ENCODE results near the gene POLR2C.

POLR2C gene

DNA sequence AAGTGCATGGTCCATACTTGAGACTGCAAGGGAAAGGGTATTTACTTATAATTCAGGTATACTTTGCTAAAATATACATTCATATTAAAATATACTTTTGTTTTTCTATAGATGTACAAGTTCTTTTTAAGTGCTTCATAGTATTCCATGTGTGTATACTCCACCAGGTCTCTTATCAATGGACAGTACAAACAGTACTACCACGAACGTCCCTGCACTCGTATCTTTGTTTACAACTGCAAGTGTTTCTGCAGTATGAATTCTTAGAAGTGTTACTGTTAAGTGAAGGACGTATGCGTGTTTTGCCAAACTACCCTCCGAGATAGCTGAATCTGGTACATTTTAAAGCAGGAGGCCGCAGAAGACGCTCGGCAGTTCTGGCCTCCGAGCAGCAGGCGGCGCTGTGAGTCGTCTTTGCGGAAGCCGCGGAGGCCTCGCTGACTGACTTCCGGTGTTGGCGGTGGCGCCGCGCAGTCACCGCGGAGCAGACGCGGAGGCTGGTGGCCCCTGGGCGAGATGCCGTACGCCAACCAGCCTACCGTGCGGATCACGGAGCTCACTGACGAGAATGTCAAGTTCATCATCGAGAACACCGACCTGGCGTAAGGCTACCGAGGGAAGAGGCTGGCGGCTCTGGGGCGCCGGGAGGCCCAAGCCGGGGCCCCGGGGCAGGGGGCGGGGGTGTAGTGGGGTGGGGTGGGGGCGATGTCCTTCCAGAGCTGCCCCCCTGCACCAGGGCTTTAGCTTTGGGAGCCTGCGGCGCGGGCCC, at the start of gene POLR2C:
TSS of gene POLR2C (plus strand) at position 471 of the 769 bp plus-strand sequence. CDS start at position 517, 46 bp downstream.
- peak; percentile 74 to 92 for DNase-seq (ENCODE audit: low spot score in 2 of 2)
- Histone ChIP-seq H3K9me3 (no peaks in the 10 kb centered on the region), H3K4me3 (peak within 1 kb of the TSS; percentile 65), H3K36me3 (replicated peaks) (peaks cover 51% of the 10 kb centered on the region), H3K4me1 (no peaks in the 10 kb centered on the region), H3K27me3 (ENCODE audit: low read depth) (no peaks in the 10 kb centered on the region)
- in situ Hi-C loops (cut with MboI; ENCODE audit: low sequenced_read_pairs) = no loop called here

DNA sequence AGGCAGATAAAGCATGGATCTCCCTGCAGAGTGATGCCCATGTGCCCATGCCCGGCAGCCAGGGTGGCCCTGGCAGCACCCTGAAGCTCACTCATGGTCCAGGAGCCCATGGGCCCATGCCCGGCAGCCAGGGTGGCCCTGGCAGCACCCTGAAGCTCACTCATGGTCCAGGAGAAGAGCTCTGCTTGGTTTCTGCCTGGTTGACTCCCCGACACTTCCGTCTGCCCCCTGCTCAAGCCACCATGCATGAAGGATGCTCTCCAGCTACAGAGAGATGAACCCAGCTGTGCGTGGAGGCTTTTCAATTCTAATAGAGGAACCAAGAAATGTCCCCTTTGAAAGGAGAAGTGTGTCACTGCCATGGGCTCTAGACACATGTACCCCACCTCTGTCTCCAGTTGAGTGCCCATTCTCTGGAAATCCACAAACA, 49.2 kb upstream of the POLR2C start:
- H3K4me3 ChIP-seq = no peak overlapping the region
- no peaks in the 10 kb centered on the region for H3K9me3 ChIP-seq
- no peaks in the 10 kb centered on the region for H3K36me3 ChIP-seq (replicated peaks)
- in situ Hi-C loops (cut with MboI; ENCODE audit: low sequenced_read_pairs) = loop anchor here (10.0 kb wide), 1 partner anchor 329 kb away; no protein-coding TSS in a partner anchor
- H3K27me3 ChIP-seq (ENCODE audit: low read depth) = no peaks in the 10 kb centered on the region
- H3K4me1 ChIP-seq = peaks cover 8% of the 10 kb centered on the region
- no peak for DNase-seq (ENCODE audit: low spot score in 2 of 2)

DNA sequence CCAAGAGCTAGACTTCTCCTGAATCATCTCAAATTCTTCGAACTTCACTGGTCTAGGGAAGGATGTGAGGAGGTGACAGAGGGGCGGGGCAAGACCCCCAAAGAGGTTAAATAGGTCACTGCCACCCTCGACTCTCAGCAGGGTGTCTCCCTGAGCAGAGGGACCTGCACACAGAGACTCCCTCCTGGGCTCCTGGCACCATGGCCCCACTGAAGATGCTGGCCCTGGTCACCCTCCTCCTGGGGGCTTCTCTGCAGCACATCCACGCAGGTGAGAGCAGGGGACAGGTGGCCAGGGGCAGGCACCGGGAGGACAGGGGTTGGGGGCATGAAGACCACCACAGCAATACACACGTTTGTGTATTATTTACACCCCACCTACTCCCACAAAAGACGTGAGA, 48.7 kb upstream of the POLR2C start:
- no peaks in the 10 kb centered on the region for H3K9me3 ChIP-seq
- no peak for DNase-seq (ENCODE audit: low spot score in 2 of 2)
- H3K4me1 ChIP-seq = peaks cover 8% of the 10 kb centered on the region
- in situ Hi-C loops (cut with MboI; ENCODE audit: low sequenced_read_pairs) = loop anchor here (10.0 kb wide), 1 partner anchor 329 kb away; no protein-coding TSS in a partner anchor
- no peak overlapping the region for H3K4me3 ChIP-seq
- H3K36me3 ChIP-seq (replicated peaks) = no peaks in the 10 kb centered on the region
- H3K27me3 ChIP-seq (ENCODE audit: low read depth) = no peaks in the 10 kb centered on the region

DNA sequence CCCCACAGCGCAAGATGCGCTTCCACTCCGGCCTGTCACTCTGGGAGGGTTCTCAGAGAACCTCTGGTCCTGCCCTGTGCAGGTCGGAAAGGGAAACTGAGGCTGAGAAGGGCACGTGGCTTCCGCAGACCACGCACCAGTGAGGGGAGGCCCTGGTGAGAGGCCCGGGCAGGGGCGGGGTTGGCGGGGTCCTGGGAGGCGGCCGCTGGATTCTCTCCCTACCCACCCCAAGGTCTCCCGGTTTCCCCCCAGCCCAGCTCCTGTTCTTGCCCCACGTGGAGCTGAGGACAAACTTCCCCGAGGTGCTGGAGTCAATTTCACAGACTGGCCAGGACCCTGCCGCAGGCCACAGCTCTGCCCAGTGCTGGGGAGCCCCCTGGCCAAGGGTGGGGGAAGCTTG, 46.4 kb upstream of the POLR2C start:
- in situ Hi-C loops (cut with MboI; ENCODE audit: low sequenced_read_pairs) = loop anchor here (5.0 to 10.0 kb wide), 2 partner anchors 114 to 331 kb away; no protein-coding TSS in a partner anchor
- no peak overlapping the region for H3K4me3 ChIP-seq
- H3K9me3 ChIP-seq = no peaks in the 10 kb centered on the region
- H3K36me3 ChIP-seq (replicated peaks) = no peaks in the 10 kb centered on the region
- no peak for DNase-seq (ENCODE audit: low spot score in 2 of 2)
- no peaks in the 10 kb centered on the region for H3K27me3 ChIP-seq (ENCODE audit: low read depth)
- H3K4me1 ChIP-seq = peaks cover 8% of the 10 kb centered on the region

DNA sequence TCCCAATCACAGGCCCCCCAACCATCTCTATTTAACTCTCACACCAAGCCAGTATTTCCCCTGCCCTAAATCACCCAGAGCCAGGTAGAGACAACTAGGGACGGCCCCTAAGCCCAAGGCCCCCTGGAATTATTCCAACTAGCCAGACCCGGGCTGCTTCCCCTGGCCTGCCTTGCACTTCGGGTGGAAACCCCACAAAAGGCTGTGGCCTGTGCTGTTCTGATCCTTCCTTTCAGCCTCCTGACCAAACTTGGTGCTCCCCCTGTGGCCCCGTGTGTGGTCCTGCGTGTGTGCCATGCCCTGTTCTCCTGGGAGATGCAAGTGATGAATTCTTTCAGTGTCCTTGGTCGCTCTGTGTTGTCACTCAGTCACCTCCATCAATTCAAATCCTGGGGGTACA, 43.0 kb upstream of the POLR2C start:
- Histone ChIP-seq H3K4me1 (peaks cover 8% of the 10 kb centered on the region), H3K9me3 (no peaks in the 10 kb centered on the region), H3K27me3 (ENCODE audit: low read depth) (no peaks in the 10 kb centered on the region), H3K36me3 (replicated peaks) (no peaks in the 10 kb centered on the region), H3K4me3 (no peak overlapping the region)
- DNase-seq (ENCODE audit: low spot score in 2 of 2) = no peak
- in situ Hi-C loops (cut with MboI; ENCODE audit: low sequenced_read_pairs) = loop anchor here (5.0 to 10.0 kb wide), 2 partner anchors 117 to 335 kb away; no protein-coding TSS in a partner anchor

- Histone ChIP-seq H3K9me3 (no peaks in the 10 kb centered on the region), H3K36me3 (replicated peaks) (peaks cover 2% of the 10 kb centered on the region; the same call in 1 of the 2 replicates), H3K4me1 (peaks cover 2% of the 10 kb centered on the region), H3K27me3 (ENCODE audit: low read depth) (no peaks in the 10 kb centered on the region), H3K4me3 (no peak overlapping the region)
- peak; percentile 59 to 77 for DNase-seq (ENCODE audit: low spot score in 2 of 2)
- in situ Hi-C loops (cut with MboI; ENCODE audit: low sequenced_read_pairs) = no loop called here
Measured at GRCh38 chr16:57422026-57422944, 40.2 kb upstream of the POLR2C start.

- Histone ChIP-seq H3K4me1 (no peaks in the 10 kb centered on the region; the same call in 1 of the 2 replicates), H3K27me3 (ENCODE audit: low read depth) (no peaks in the 10 kb centered on the region), H3K4me3 (no peak overlapping the region), H3K36me3 (replicated peaks) (peaks cover 10% of the 10 kb centered on the region), H3K9me3 (no peaks in the 10 kb centered on the region)
- DNase-seq (ENCODE audit: low spot score in 2 of 2) = no peak
- in situ Hi-C loops (cut with MboI; ENCODE audit: low sequenced_read_pairs) = no loop called here
Measured at GRCh38 chr16:57423152-57423551, 39.3 kb upstream of the POLR2C start.

DNA sequence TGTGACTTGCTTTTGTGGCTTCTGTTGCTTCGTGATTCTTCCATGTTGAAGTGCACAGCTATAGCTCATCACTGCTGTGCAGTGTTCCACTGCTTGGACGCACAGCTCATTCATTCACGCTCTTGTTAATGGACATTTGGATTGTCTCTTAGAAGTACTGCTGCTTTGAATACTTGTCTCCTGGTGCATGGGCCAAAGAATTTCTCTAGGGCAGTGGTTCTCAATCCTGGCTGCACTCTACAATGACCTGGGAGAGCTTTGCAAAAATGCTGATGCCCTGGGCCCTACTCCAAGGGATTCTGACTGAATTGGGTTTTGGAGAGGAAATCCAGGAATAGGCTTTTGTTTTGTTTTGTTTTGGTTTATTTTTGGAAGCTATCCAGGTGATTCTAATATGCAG, 37.9 kb upstream of the POLR2C start:
- in situ Hi-C loops (cut with MboI; ENCODE audit: low sequenced_read_pairs) = no loop called here
- Histone ChIP-seq H3K36me3 (replicated peaks) (peaks cover 20% of the 10 kb centered on the region), H3K4me3 (no peak overlapping the region), H3K27me3 (ENCODE audit: low read depth) (no peaks in the 10 kb centered on the region), H3K9me3 (no peaks in the 10 kb centered on the region), H3K4me1 (no peaks in the 10 kb centered on the region; the same call in 1 of the 2 replicates)
- DNase-seq (ENCODE audit: low spot score in 2 of 2) = no peak

DNA sequence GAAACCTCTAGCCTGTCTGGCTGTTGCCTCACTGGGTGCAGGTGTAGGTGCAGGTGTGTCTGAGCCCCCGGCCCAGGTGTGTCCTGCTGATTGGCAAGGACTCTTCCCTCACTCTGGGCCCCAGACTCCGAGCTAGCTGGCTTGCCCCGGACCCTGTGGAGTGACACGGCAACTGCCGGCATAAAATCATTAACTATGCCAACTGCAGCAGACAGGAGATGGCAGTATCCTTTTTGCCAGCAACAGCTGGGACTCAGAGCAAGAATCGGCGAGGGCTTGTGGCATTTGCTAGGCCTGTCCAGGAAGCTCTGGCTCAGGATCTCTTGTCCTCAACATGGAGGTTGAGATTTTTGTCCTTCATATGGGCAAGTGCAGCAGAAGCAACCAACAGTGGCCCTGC, 36.1 kb upstream of the POLR2C start:
- in situ Hi-C loops (cut with MboI; ENCODE audit: low sequenced_read_pairs) = no loop called here
- Histone ChIP-seq H3K9me3 (no peaks in the 10 kb centered on the region), H3K4me3 (no peak overlapping the region), H3K4me1 (no peaks in the 10 kb centered on the region; the same call in 1 of the 2 replicates), H3K36me3 (replicated peaks) (peaks cover 36% of the 10 kb centered on the region), H3K27me3 (ENCODE audit: low read depth) (no peaks in the 10 kb centered on the region)
- no peak for DNase-seq (ENCODE audit: low spot score in 2 of 2)

DNA sequence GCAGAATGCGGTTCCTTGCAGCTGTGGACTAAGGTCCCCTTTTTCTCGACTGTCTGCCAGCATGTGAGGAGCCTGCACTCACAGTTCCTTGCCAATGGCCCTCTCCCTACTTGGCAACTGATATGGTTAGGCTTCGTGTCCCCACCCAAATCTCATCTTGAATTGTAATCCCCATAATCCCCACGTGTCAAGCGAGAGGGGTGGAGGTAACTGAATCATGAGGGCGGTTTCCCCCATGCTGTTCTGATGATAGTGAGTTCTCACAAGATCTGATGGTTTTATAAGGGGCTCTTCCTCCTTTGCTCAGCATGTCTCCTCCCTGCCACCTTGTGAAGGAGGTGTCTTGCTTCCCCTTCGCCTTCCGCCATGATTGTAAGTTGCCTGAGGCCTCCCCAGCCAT, 35.2 kb upstream of the POLR2C start:
- Histone ChIP-seq H3K4me1 (no peaks in the 10 kb centered on the region), H3K27me3 (ENCODE audit: low read depth) (no peaks in the 10 kb centered on the region), H3K9me3 (no peaks in the 10 kb centered on the region), H3K4me3 (no peak overlapping the region), H3K36me3 (replicated peaks) (peaks cover 43% of the 10 kb centered on the region)
- no peak for DNase-seq (ENCODE audit: low spot score in 2 of 2)
- in situ Hi-C loops (cut with MboI; ENCODE audit: low sequenced_read_pairs) = no loop called here

- no peaks in the 10 kb centered on the region for H3K9me3 ChIP-seq
- DNase-seq (ENCODE audit: low spot score in 2 of 2) = no peak
- no peaks in the 10 kb centered on the region for H3K4me1 ChIP-seq
- H3K27me3 ChIP-seq (ENCODE audit: low read depth) = no peaks in the 10 kb centered on the region
- H3K4me3 ChIP-seq = no peak overlapping the region
- in situ Hi-C loops (cut with MboI; ENCODE audit: low sequenced_read_pairs) = no loop called here
- peaks cover 48% of the 10 kb centered on the region for H3K36me3 ChIP-seq (replicated peaks)
Measured at GRCh38 chr16:57427824-57428223, 34.7 kb upstream of the POLR2C start.

DNA sequence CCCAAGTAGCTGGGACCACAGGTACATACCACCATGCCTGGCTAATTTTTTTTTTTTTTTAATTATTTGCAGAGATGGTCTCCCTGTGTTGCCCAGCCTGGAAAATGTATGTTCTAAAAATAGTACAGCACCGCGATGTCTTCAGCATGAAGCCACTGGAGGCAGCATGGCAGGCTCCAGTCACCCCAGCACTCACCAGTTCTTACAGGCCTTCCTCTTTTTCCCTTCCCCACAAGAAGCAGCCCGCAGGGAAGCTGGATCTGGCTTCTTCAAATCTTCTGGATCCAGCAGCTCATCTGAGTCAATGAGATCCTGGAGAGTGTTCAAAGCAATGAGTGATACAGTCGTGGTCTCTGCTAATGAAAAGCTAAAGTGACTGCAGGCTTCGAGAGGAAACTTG, 31.5 kb upstream of the POLR2C start:
- DNase-seq (ENCODE audit: low spot score in 2 of 2) = no peak
- in situ Hi-C loops (cut with MboI; ENCODE audit: low sequenced_read_pairs) = no loop called here
- H3K4me3 ChIP-seq = no peak overlapping the region

GRCh38 chr16:57432505-57432904, 30.0 kb upstream of the POLR2C start:
- Histone ChIP-seq H3K27me3 (ENCODE audit: low read depth) (no peaks in the 10 kb centered on the region), H3K4me1 (no peaks in the 10 kb centered on the region), H3K9me3 (no peaks in the 10 kb centered on the region), H3K4me3 (no peak overlapping the region), H3K36me3 (replicated peaks) (peaks cover 83% of the 10 kb centered on the region)
- no peak for DNase-seq (ENCODE audit: low spot score in 2 of 2)
- in situ Hi-C loops (cut with MboI; ENCODE audit: low sequenced_read_pairs) = no loop called here

More for the DNA sequence above, 31.5 kb upstream of the POLR2C start:
- Histone ChIP-seq H3K27me3 (ENCODE audit: low read depth) (no peaks in the 10 kb centered on the region), H3K9me3 (no peaks in the 10 kb centered on the region), H3K36me3 (replicated peaks) (peaks cover 78% of the 10 kb centered on the region), H3K4me1 (no peaks in the 10 kb centered on the region)

DNA sequence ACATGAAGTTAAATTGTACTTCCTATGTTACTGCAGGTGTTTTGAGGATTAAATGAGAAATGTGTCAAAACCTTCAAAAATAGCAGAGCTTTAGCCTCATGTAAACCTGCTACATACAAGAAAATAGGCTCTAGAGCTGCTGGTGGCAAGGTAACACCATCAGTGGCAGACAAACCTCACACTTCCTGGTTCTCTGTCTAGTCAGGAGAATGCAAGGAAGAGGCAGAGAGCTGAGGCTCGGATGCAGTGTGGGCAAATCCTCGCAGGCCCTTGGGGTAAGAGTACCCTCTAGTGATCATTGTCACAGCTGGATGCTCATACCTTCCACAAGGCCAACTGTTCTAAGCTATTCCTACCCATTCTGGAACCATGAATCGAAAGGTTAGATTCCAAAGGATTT, 29.5 kb upstream of the POLR2C start:
- no peak overlapping the region for H3K4me3 ChIP-seq
- no peaks in the 10 kb centered on the region for H3K27me3 ChIP-seq (ENCODE audit: low read depth)
- peaks cover 78% of the 10 kb centered on the region for H3K36me3 ChIP-seq (replicated peaks)
- no peaks in the 10 kb centered on the region for H3K9me3 ChIP-seq
- H3K4me1 ChIP-seq = no peaks in the 10 kb centered on the region
- in situ Hi-C loops (cut with MboI; ENCODE audit: low sequenced_read_pairs) = no loop called here
- DNase-seq (ENCODE audit: low spot score in 2 of 2) = no peak
